SK-N-SH treated with all-trans-retinoic acid at 6 μM for 48 hours (cell line): Measurements from ENCODE around the gene CHRNB2.

Experiments
- ATAC-seq: fragments of 200-7000 bp; cut with Tn5 transposase; 3 replicates; pipeline ENCODE4 v1.9.1; 2020; ENCODE audit warnings: mild to moderate bottlenecking, moderate library complexity
- ARNTL ChIP-seq: fragments of 450-650 bp; formaldehyde crosslinking; IDR thresholded peaks from 2 replicates; pipeline ENCODE4 v1.5.0; 2020; ENCODE audit warnings: low read depth, mild to moderate bottlenecking, moderate library complexity, borderline replicate concordance
- BACH2 ChIP-seq: fragments of 250-450 bp; sonication (Bioruptor Pico); IDR thresholded peaks from 2 replicates; pipeline ENCODE4 v1.9.0; 2021; ENCODE audit warnings: mild to moderate bottlenecking, borderline replicate concordance
- CSDC2 ChIP-seq: fragments of 250-450 bp; sonication (Bioruptor Pico); IDR thresholded peaks from 2 replicates; pipeline ENCODE4 v1.5.0; 2020; ENCODE audit warnings: mild to moderate bottlenecking, moderate library complexity
- ESRRG ChIP-seq: fragments of 250-450 bp; sonication (Bioruptor Pico); IDR thresholded peaks from 2 replicates; pipeline ENCODE4 v1.6.1; 2021; ENCODE audit warnings: mild to moderate bottlenecking
- GLIS3 ChIP-seq: fragments of 250-450 bp; sonication (Bioruptor Pico); IDR thresholded peaks from 2 replicates; pipeline ENCODE4 v1.5.0; 2020; ENCODE audit warnings: mild to moderate bottlenecking, moderate library complexity
- OSR1 ChIP-seq: fragments of 250-450 bp; sonication (Bioruptor Pico); IDR thresholded peaks from 2 replicates; pipeline ENCODE4 v1.8.0; 2022; ENCODE audit warnings: moderate library complexity, mild to moderate bottlenecking, inconsistent platforms
- PATZ1 ChIP-seq: fragments of 250-450 bp; sonication (Bioruptor Pico); IDR thresholded peaks from 2 replicates; pipeline ENCODE4 v1.8.0; 2020; ENCODE audit warnings: mild to moderate bottlenecking, moderate library complexity, borderline replicate concordance
- PPARA ChIP-seq: fragments of 250-450 bp; sonication (Bioruptor Pico); IDR thresholded peaks from 2 replicates; pipeline ENCODE4 v1.5.0; 2020; ENCODE audit warnings: mild to moderate bottlenecking, borderline replicate concordance
- RARB ChIP-seq: fragments of 250-450 bp; sonication (Bioruptor Pico); IDR thresholded peaks from 2 replicates; pipeline ENCODE4 v1.8.0; 2021; ENCODE audit warnings: mild to moderate bottlenecking, moderate library complexity
- SNAI2 ChIP-seq: fragments of 250-450 bp; sonication (Bioruptor Pico); IDR thresholded peaks from 2 replicates; pipeline ENCODE4 v1.5.0; 2020; ENCODE audit warnings: mild to moderate bottlenecking, moderate library complexity
- TCF4 ChIP-seq: fragments of 250-450 bp; sonication (Bioruptor Pico); IDR thresholded peaks from 2 replicates; pipeline ENCODE4 v1.8.0; 2021; ENCODE audit warnings: mild to moderate bottlenecking, moderate library complexity, borderline replicate concordance
- TOX ChIP-seq: fragments of 250-450 bp; sonication (Bioruptor Pico); IDR thresholded peaks from 2 replicates; pipeline ENCODE4 v1.8.0; 2021; ENCODE audit warnings: mild to moderate bottlenecking, moderate library complexity, borderline replicate concordance
- TSHZ2 ChIP-seq: fragments of 250-450 bp; sonication (Bioruptor Pico); IDR thresholded peaks from 2 replicates; pipeline ENCODE4 v1.5.0; 2020; ENCODE audit warnings: mild to moderate bottlenecking, moderate library complexity
- ZC3H10 ChIP-seq: fragments of 250-450 bp; sonication (Bioruptor Pico); IDR thresholded peaks from 2 replicates; pipeline ENCODE4 v1.5.1; 2021; ENCODE audit warnings: mild to moderate bottlenecking, moderate library complexity
- ZFP3 ChIP-seq: fragments of 250-450 bp; sonication (Bioruptor Pico); IDR thresholded peaks from 2 replicates; pipeline ENCODE4 v1.5.0; 2020; ENCODE audit warnings: mild to moderate bottlenecking, moderate library complexity
- ZFP30 ChIP-seq: fragments of 450-650 bp; formaldehyde crosslinking; IDR thresholded peaks from 2 replicates; pipeline ENCODE4 v1.5.0; 2022; ENCODE audit warnings: mild to moderate bottlenecking, moderate library complexity
- ZNF70 ChIP-seq: fragments of 450-650 bp; formaldehyde crosslinking; IDR thresholded peaks from 2 replicates; pipeline ENCODE4 v1.5.0; 2020; ENCODE audit warnings: mild to moderate bottlenecking, moderate library complexity
- ZNF8 ChIP-seq: fragments of 450-650 bp; formaldehyde crosslinking; IDR thresholded peaks from 2 replicates; pipeline ENCODE4 v1.5.0; 2020; ENCODE audit warnings: mild to moderate bottlenecking, moderate library complexity
- TF ChIP-seq, protein P1 (sequence below): fragments of 250-450 bp; sonication (Bioruptor Pico); IDR thresholded peaks from 2 replicates; pipeline ENCODE4 v1.5.1; 2020; ENCODE audit warnings: low read depth, mild to moderate bottlenecking, moderate library complexity
- TF ChIP-seq, protein P2 (sequence below): fragments of 250-450 bp; sonication (Bioruptor Pico); IDR thresholded peaks from 2 replicates; pipeline ENCODE4 v1.5.1; 2021; ENCODE audit warnings: mild to moderate bottlenecking, moderate library complexity
- TF ChIP-seq, protein P3 (sequence below): fragments of 250-450 bp; sonication (Bioruptor Pico); IDR thresholded peaks from 2 replicates; pipeline ENCODE4 v1.8.0; 2021; ENCODE audit warnings: low read depth, mild to moderate bottlenecking, moderate library complexity, borderline replicate concordance

The CHRNB2 gene

GRCh38 chr1:154595621-154596020 is 28.0 kb downstream of the CHRNB2 start (continued):
- TF ChIP-seq, protein P1, sequence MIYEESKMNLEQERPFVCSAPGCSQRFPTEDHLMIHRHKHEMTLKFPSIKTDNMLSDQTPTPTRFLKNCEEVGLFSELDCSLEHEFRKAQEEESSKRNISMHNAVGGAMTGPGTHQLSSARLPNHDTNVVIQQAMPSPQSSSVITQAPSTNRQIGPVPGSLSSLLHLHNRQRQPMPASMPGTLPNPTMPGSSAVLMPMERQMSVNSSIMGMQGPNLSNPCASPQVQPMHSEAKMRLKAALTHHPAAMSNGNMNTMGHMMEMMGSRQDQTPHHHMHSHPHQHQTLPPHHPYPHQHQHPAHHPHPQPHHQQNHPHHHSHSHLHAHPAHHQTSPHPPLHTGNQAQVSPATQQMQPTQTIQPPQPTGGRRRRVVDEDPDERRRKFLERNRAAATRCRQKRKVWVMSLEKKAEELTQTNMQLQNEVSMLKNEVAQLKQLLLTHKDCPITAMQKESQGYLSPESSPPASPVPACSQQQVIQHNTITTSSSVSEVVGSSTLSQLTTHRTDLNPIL (CRISPR knock-in tag), result no peak
- TF ChIP-seq ARNTL (CRISPR knock-in tag) (no peak), ZC3H10 (no peak), ZNF70 (no peak), TCF4 (no peak), CSDC2 (CRISPR knock-in tag) (no peak), SNAI2 (CRISPR knock-in tag) (no peak), PATZ1 (CRISPR knock-in tag) (no peak), TOX (CRISPR knock-in tag) (no peak)

DNA sequence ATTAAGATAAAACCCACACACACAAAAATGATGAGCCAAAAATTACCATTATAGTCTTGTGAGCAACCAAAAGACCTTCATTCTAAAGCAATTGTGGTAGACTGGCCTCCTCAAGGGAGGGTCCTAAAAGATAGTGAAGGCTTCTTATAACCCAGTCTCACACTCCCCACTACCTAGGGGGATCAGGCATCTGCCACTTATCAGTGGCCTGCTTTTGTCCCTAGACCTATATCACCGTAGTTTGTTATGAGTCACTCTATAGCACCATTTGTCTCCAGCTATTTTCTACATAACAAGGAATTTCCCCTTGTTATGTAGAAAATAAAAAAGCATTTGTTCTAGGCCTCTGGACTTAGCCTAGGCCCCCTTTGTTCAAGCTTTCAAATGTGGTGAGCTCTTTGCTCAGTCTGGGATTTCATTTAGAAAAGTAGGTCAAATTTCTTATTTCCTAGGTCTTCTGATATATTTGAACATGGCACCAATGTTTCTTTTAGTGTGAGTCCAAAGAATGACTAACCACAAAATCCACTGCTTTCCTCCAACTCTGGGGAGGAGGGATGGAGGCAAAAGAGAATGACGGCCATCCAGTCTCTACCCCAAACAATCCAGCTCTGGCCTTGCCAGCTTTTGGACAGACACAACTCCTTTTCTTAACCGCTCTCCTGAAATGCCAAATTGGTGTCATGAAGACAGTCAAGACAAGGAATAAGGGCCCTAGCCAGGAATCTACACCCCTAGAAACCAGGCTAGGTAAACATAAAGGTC is 31.5 kb downstream of the CHRNB2 start:
- ATAC-seq, result no peak
- TF ChIP-seq BACH2 (CRISPR knock-in tag) (no peak), TCF4 (no peak), OSR1 (CRISPR knock-in tag) (no peak), ZFP30 (no peak), ZNF8 (CRISPR knock-in tag) (no peak), RARB (no peak), ZFP3 (CRISPR knock-in tag) (no peak), ZNF70 (no peak), GLIS3 (CRISPR knock-in tag) (no peak), SNAI2 (CRISPR knock-in tag) (no peak), ZC3H10 (no peak), PPARA (no peak), TSHZ2 (no peak), ESRRG (no peak), PATZ1 (CRISPR knock-in tag) (no peak), TOX (CRISPR knock-in tag) (no peak)
- TF ChIP-seq, protein P2, sequence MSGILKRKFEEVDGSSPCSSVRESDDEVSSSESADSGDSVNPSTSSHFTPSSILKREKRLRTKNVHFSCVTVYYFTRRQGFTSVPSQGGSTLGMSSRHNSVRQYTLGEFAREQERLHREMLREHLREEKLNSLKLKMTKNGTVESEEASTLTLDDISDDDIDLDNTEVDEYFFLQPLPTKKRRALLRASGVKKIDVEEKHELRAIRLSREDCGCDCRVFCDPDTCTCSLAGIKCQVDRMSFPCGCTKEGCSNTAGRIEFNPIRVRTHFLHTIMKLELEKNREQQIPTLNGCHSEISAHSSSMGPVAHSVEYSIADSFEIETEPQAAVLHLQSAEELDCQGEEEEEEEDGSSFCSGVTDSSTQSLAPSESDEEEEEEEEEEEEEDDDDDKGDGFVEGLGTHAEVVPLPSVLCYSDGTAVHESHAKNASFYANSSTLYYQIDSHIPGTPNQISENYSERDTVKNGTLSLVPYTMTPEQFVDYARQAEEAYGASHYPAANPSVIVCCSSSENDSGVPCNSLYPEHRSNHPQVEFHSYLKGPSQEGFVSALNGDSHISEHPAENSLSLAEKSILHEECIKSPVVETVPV (CRISPR knock-in tag), result no peak
- TF ChIP-seq, protein P3, sequence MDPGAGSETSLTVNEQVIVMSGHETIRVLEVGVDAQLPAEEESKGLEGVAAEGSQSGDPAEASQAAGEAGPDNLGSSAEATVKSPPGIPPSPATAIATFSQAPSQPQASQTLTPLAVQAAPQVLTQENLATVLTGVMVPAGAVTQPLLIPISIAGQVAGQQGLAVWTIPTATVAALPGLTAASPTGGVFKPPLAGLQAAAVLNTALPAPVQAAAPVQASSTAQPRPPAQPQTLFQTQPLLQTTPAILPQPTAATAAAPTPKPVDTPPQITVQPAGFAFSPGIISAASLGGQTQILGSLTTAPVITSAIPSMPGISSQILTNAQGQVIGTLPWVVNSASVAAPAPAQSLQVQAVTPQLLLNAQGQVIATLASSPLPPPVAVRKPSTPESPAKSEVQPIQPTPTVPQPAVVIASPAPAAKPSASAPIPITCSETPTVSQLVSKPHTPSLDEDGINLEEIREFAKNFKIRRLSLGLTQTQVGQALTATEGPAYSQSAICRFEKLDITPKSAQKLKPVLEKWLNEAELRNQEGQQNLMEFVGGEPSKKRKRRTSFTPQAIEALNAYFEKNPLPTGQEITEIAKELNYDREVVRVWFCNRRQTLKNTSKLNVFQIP (CRISPR knock-in tag), result no peak
